Mucosa of descending colon (tissue), 3 donors: ENCODE results near the gene EIF4E3. TPM values are rescaled to one million over a fixed set of nuclear protein-coding genes. Genes with fewer than 3 reads are reported as not detected.

ENCODE experiments used
- ATAC-seq: fragments of 200-7000 bp; cut with Tn5 transposase; one replicate; pipeline ENCODE4 v1.9.1; 2020; ENCODE audit warnings: mild to moderate bottlenecking, moderate library complexity
- DNase-seq, 3 donors: peaks; one replicate each; pipeline ENCODE4 v3.0.0-alpha.2; 2020
- H3K36me3 ChIP-seq: fragments of 200-600 bp; one replicate; pipeline ENCODE4 v1.8.0; 2021; ENCODE audit warnings: low read depth, mild to moderate bottlenecking
- H3K4me1 ChIP-seq: fragments of 200-600 bp; one replicate; pipeline ENCODE4 v1.8.0; 2021; ENCODE audit warnings: low read depth, mild to moderate bottlenecking
- H3K4me3 ChIP-seq: fragments of 200-600 bp; one replicate; pipeline ENCODE4 v1.8.0; 2021; ENCODE audit warnings: mild to moderate bottlenecking
- H3K9me3 ChIP-seq: fragments of 200-600 bp; one replicate; pipeline ENCODE4 v1.8.0; 2021; ENCODE audit warnings: mild to moderate bottlenecking
- CTCF ChIP-seq: fragments of 200-600 bp; IDR thresholded peaks from one replicate; pipeline ENCODE4 v1.8.0; 2022; ENCODE audit warnings: antibody characterized with exemption, mild to moderate bottlenecking
- intact Hi-C, 2 donors: fragments of 100-400 bp; cut with DNase I in 1 of 2; cut with micrococcal nuclease in 1 of 2; formaldehyde crosslinking; loops; one replicate each; pipeline versions ENCODE4 v1.11.0 to v1.11.1; 2022; cut with DNase I, micrococcal nuclease
- total RNA-seq, 3 donors: library from RNA; stranded (reverse); fragmentation: NEBNext Ultra II Directional in 2 of 3; extraction: Animal tissue kit (Norgen Biotek cat#: 25700) in 2 of 3; gene quantifications; one replicate each; pipeline versions ENCODE4 v1.2.1 to v1.2.4, GENCODE V29; 2021 to 2023
- donor health status: DM: no; HTN: no; CAD: no; lungs with moderate emphysema.
- donor health status: DM: no; HTN: no; CAD: no.
- donor health status: DM: no; HTN: yes; CAD: no.

EIF4E3 gene
- total RNA-seq, 3 donors from 2014 or later: 40.6 to 57.1 (median 48.4) TPM

- no peak for ATAC-seq
- Histone ChIP-seq H3K36me3 (no peaks in the 10 kb centered on the region), H3K4me3 (no peak overlapping the region), H3K4me1 (peaks cover 4% of the 10 kb centered on the region), H3K9me3 (no peaks in the 10 kb centered on the region)
- DNase-seq: no peak
- intact Hi-C loops: loop anchor here in 1 of 2 donors (10.0 kb wide), 1 partner anchor 1093 kb away; no protein-coding TSS in a partner anchor
- no peak for TF ChIP-seq CTCF
Measured at GRCh38 chr3:71647751-71648150, 77.5 kb downstream of the EIF4E3 start.

GRCh38 chr3:71646971-71647370, 78.2 kb downstream of the EIF4E3 start:
- intact Hi-C loops: loop anchor here in 1 of 2 donors (10.0 kb wide), 1 partner anchor 1092 kb away; no protein-coding TSS in a partner anchor
- ATAC-seq (no peak), DNase-seq (no peak)
- Histone ChIP-seq H3K4me1 (peaks cover 4% of the 10 kb centered on the region), H3K36me3 (no peaks in the 10 kb centered on the region), H3K9me3 (no peaks in the 10 kb centered on the region), H3K4me3 (no peak overlapping the region)
- no peak for TF ChIP-seq CTCF

GRCh38 chr3:71645140-71645539, 80.1 kb downstream of the EIF4E3 start:
- TF ChIP-seq CTCF: no peak
- intact Hi-C loops: loop anchor here in 1 of 2 donors (10.0 kb wide), 1 partner anchor 1090 kb away; no protein-coding TSS in a partner anchor
- Histone ChIP-seq H3K9me3 (no peaks in the 10 kb centered on the region), H3K4me1 (no peaks in the 10 kb centered on the region), H3K4me3 (no peak overlapping the region), H3K36me3 (no peaks in the 10 kb centered on the region)
- DNase-seq: no peak
- no peak for ATAC-seq

- DNase-seq (no peak), ATAC-seq (peak; percentile 81)
- H3K36me3 ChIP-seq: no peaks in the 10 kb centered on the region
Measured at GRCh38 chr3:71641674-71642073, 83.5 kb downstream of the EIF4E3 start.

GRCh38 chr3:71640331-71640983, 84.7 kb downstream of the EIF4E3 start:
- no peak for TF ChIP-seq CTCF
- no peaks in the 10 kb centered on the region for H3K36me3 ChIP-seq
- no peaks in the 10 kb centered on the region for H3K4me1 ChIP-seq
- no peak for DNase-seq
- no peaks in the 10 kb centered on the region for H3K9me3 ChIP-seq
- ATAC-seq: no peak
- intact Hi-C loops: loop anchor here in 1 of 2 donors (10.0 kb wide), 1 partner anchor 1086 kb away; no protein-coding TSS in a partner anchor
- H3K4me3 ChIP-seq: no peak overlapping the region

More at GRCh38 chr3:71641674-71642073, 83.5 kb downstream of the EIF4E3 start:
- intact Hi-C loops: loop anchor here in 1 of 2 donors (10.0 kb wide), 1 partner anchor 1087 kb away; no protein-coding TSS in a partner anchor
- H3K9me3 ChIP-seq: no peaks in the 10 kb centered on the region
- no peak for TF ChIP-seq CTCF
- no peak overlapping the region for H3K4me3 ChIP-seq
- H3K4me1 ChIP-seq: no peaks in the 10 kb centered on the region
